KMS-11 (cell line): ENCODE measurements around the gene ATP8A2.
A peak's percentile ranks its signal among the peaks of the same experiment; 100 is the strongest.

Experiments
- H2AFZ ChIP-seq: fragments of 200-600 bp; sonication (generic); 2 replicates; pipeline ENCODE4 v1.6.1; 2016; ENCODE audit warnings: antibody characterized with exemption, mixed run types, low read depth
- H3K27ac ChIP-seq: fragments of 200-600 bp; sonication (generic); 2 replicates; pipeline ENCODE4 v1.6.1; 2016; ENCODE audit warnings: mild to moderate bottlenecking, mixed run types
- H3K27me3 ChIP-seq: fragments of 200-600 bp; sonication (generic); 2 replicates; pipeline ENCODE4 v1.6.1; 2017; ENCODE audit warnings: mild to moderate bottlenecking, low read depth, mixed run types, moderate library complexity; ENCODE audit not compliant: insufficient read depth
- H3K36me3 ChIP-seq: fragments of 200-600 bp; sonication (generic); 2 replicates; pipeline ENCODE4 v1.6.1; 2017; ENCODE audit warnings: mild to moderate bottlenecking, mixed run types; ENCODE audit not compliant: insufficient read depth
- H3K4me1 ChIP-seq: fragments of 200-600 bp; sonication (generic); 2 replicates; pipeline ENCODE4 v1.6.1; 2016; ENCODE audit warnings: mild to moderate bottlenecking, low read depth, mixed run types; ENCODE audit not compliant: poor library complexity, severe bottlenecking
- H3K4me2 ChIP-seq: fragments of 200-600 bp; sonication (generic); 2 replicates; pipeline ENCODE4 v1.7.0; 2016; ENCODE audit warnings: mild to moderate bottlenecking, mixed run types
- H3K4me3 ChIP-seq: fragments of 200-600 bp; sonication (generic); IDR thresholded peaks from 2 replicates; pipeline ENCODE4 v1.6.1; 2017; ENCODE audit warnings: low read depth, low read length, mixed read lengths; ENCODE audit not compliant: insufficient read depth
- H3K79me2 ChIP-seq: fragments of 200-600 bp; sonication (generic); 2 replicates; pipeline ENCODE4 v1.6.1; 2016; ENCODE audit warnings: low read depth, mixed run types; ENCODE audit not compliant: insufficient read depth
- H3K9ac ChIP-seq: fragments of 200-600 bp; sonication (generic); 2 replicates; pipeline ENCODE4 v1.6.1; 2016; ENCODE audit warnings: mild to moderate bottlenecking, mixed run types
- H4K20me1 ChIP-seq: fragments of 200-600 bp; sonication (generic); 2 replicates; pipeline ENCODE4 v1.6.1; 2016; ENCODE audit warnings: mild to moderate bottlenecking, mixed run types; ENCODE audit not compliant: insufficient read depth
- CTCF ChIP-seq: fragments of 200-600 bp; sonication (generic); conservative IDR thresholded peaks from 2 replicates; pipeline ENCODE4 v1.6.1; 2017; ENCODE audit warnings: low read depth, mild to moderate bottlenecking, antibody characterized with exemption, low read length, moderate library complexity, mixed read lengths

Gene ATP8A2

GRCh38 chr13:26036383-26036782, 664.6 kb downstream of the ATP8A2 start:
- H2AFZ ChIP-seq = no peak overlapping the region
- no peak overlapping the region for H3K27ac ChIP-seq
- H3K27me3 ChIP-seq = no peaks in the 10 kb centered on the region
- no peaks in the 10 kb centered on the region for H3K79me2 ChIP-seq
- no peak overlapping the region for H3K9ac ChIP-seq
- no peak for TF ChIP-seq CTCF
- no peak overlapping the region for H3K4me2 ChIP-seq
- H3K4me1 ChIP-seq = no peaks in the 10 kb centered on the region
- no peak overlapping the region for H3K4me3 ChIP-seq
- H4K20me1 ChIP-seq = no peaks in the 10 kb centered on the region
- no peaks in the 10 kb centered on the region for H3K36me3 ChIP-seq

- Histone ChIP-seq H3K4me3 (no peak overlapping the region), H3K9ac (no peak overlapping the region), H3K4me1 (no peaks in the 10 kb centered on the region), H3K27ac (no peak overlapping the region), H2AFZ (no peak overlapping the region), H3K27me3 (no peaks in the 10 kb centered on the region), H3K4me2 (no peak overlapping the region), H3K79me2 (no peaks in the 10 kb centered on the region), H3K36me3 (no peaks in the 10 kb centered on the region), H4K20me1 (no peaks in the 10 kb centered on the region)
- TF ChIP-seq CTCF = peak; percentile 47
Measured at GRCh38 chr13:26037302-26037701, 665.5 kb downstream of the ATP8A2 start.

GRCh38 chr13:26038931-26039475, 667.2 kb downstream of the ATP8A2 start:
- no peaks in the 10 kb centered on the region for H4K20me1 ChIP-seq
- H3K9ac ChIP-seq = no peak overlapping the region
- no peaks in the 10 kb centered on the region for H3K4me1 ChIP-seq
- no peaks in the 10 kb centered on the region for H3K36me3 ChIP-seq
- H3K27ac ChIP-seq = no peak overlapping the region
- H3K27me3 ChIP-seq = no peaks in the 10 kb centered on the region
- no peak for TF ChIP-seq CTCF
- H2AFZ ChIP-seq = no peak overlapping the region
- H3K79me2 ChIP-seq = no peaks in the 10 kb centered on the region
- H3K4me3 ChIP-seq = no peak overlapping the region
- no peak overlapping the region for H3K4me2 ChIP-seq

GRCh38 chr13:26041444-26041843, 669.7 kb downstream of the ATP8A2 start:
- Histone ChIP-seq H2AFZ (no peak overlapping the region), H3K9ac (no peak overlapping the region), H3K4me1 (no peaks in the 10 kb centered on the region), H3K36me3 (no peaks in the 10 kb centered on the region), H3K79me2 (no peaks in the 10 kb centered on the region), H3K27ac (no peak overlapping the region), H3K27me3 (no peaks in the 10 kb centered on the region), H4K20me1 (no peaks in the 10 kb centered on the region), H3K4me2 (no peak overlapping the region), H3K4me3 (no peak overlapping the region)
- TF ChIP-seq CTCF = no peak

GRCh38 chr13:26042785-26043184, 671.0 kb downstream of the ATP8A2 start:
- H3K9ac ChIP-seq = no peak overlapping the region
- H3K27me3 ChIP-seq = no peaks in the 10 kb centered on the region
- no peak overlapping the region for H3K27ac ChIP-seq
- no peaks in the 10 kb centered on the region for H3K79me2 ChIP-seq
- TF ChIP-seq CTCF = no peak
- H3K4me2 ChIP-seq = no peak overlapping the region
- no peak overlapping the region for H3K4me3 ChIP-seq
- no peak overlapping the region for H2AFZ ChIP-seq
- no peaks in the 10 kb centered on the region for H3K36me3 ChIP-seq
- no peaks in the 10 kb centered on the region for H4K20me1 ChIP-seq
- H3K4me1 ChIP-seq = no peaks in the 10 kb centered on the region
